Type B pancreatic cell (in vitro differentiated cells): Measurements from ENCODE around the gene HELB. TPM values are rescaled to one million over a fixed set of nuclear protein-coding genes. Genes with fewer than 3 reads are reported as not detected.

Experiments used
- DNase-seq: peaks from one replicate; pipeline ENCODE4 v3.0.0; 2021; ENCODE audit warnings: mixed read lengths; ENCODE audit not compliant: unreplicated experiment; ENCODE audit errors: extremely low spot score
- H3K27ac Mint-ChIP-seq: 2 replicates; pipeline ENCODE4 v1.8.0; 2021; ENCODE audit warnings: mild to moderate bottlenecking, mixed read lengths
- H3K27me3 Mint-ChIP-seq: 2 replicates; pipeline ENCODE4 v1.8.0; 2021; ENCODE audit warnings: mixed read lengths
- H3K36me3 Mint-ChIP-seq: 2 replicates; pipeline ENCODE4 v1.8.0; 2021; ENCODE audit warnings: mixed read lengths
- H3K4me1 Mint-ChIP-seq: one replicate; pipeline ENCODE4 v1.8.0; 2021; ENCODE audit warnings: mixed read lengths; ENCODE audit not compliant: unreplicated experiment
- H3K4me3 Mint-ChIP-seq: 2 replicates; pipeline ENCODE4 v1.8.0; 2021; ENCODE audit warnings: mild to moderate bottlenecking, mixed read lengths
- H3K9me3 Mint-ChIP-seq: 2 replicates; pipeline ENCODE4 v1.8.0; 2021; ENCODE audit warnings: mixed read lengths
- CTCF ChIP-seq: fragments of 200-600 bp; sonication (generic); conservative IDR thresholded peaks from 2 replicates; pipeline ENCODE4 v1.5.0; 2021; ENCODE audit warnings: antibody characterized with exemption, mild to moderate bottlenecking
- total RNA-seq: library from RNA; stranded (reverse); gene quantifications from 2 replicates; pipeline ENCODE4 v1.2.1, GENCODE V29; 2021; ENCODE audit warnings: low replicate concordance

The HELB gene
- total RNA-seq, 1 donor from 2014 or later = 5.5 TPM

DNA sequence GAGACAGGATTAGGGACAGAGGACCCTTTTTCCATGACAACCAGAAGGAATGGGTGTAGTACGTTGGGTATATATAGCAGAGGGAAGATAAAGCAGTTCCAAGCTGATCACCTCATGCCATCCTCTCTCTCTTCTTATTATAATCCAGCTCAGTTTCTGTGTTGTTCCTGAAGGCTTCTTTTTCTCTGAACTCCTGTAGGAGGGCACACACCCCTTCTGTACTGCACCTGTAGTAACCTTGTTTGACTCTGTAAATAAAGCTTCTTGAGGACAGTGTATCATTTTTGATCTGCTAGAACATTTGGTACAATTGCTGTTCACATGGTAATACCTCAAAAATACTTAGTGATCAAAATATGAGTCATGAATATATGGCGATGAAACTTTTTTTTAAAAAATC, 33.5 kb downstream of the HELB start:
- no peak for DNase-seq
- Mint-ChIP-seq H3K27me3 (no peaks in the 10 kb centered on the region), H3K27ac (no peak overlapping the region), H3K36me3 (peaks cover 29% of the 10 kb centered on the region), H3K9me3 (peaks cover 7% of the 10 kb centered on the region), H3K4me3 (no peak overlapping the region), H3K4me1 (no peaks in the 10 kb centered on the region)
- no peak for TF ChIP-seq CTCF

DNA sequence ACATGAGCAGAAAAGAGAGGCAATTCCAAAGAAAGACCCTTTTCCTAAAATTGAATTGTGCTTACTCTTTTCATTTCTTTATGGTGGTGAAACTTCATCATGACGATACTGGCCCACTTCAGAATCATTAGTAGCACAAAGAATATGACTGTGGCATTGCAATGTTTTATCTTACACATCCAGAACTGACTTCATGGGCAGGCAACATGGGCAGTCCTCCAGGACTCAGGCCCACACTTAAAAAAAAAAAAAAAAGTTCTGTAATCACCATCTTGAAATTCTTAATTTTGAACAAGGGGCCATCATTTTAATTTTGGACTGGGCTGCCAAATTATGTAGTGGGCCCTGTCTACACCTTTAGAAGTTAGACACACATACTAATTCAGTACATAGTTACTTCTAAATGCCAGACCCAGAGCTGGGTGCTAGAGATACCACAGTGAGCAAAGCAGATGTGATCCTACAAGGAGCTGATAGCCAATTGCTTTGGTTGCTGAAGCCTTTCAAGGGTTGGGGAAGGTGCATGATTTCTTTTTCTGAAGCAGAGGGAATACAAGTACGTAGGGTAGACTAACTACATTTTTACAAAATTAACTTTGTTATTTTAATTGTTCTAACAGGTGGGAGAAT, 35.2 kb downstream of the HELB start:
- Mint-ChIP-seq H3K9me3 (peaks cover 7% of the 10 kb centered on the region), H3K36me3 (peaks cover 27% of the 10 kb centered on the region), H3K27ac (no peak overlapping the region)

GRCh38 chr12:66340131-66340530, 37.8 kb downstream of the HELB start:
- TF ChIP-seq CTCF = no peak
- H3K27ac Mint-ChIP-seq = no peak overlapping the region
- no peaks in the 10 kb centered on the region for H3K27me3 Mint-ChIP-seq
- no peaks in the 10 kb centered on the region for H3K4me1 Mint-ChIP-seq
- H3K4me3 Mint-ChIP-seq = no peak overlapping the region
- H3K9me3 Mint-ChIP-seq = peaks cover 14% of the 10 kb centered on the region
- peaks cover 39% of the 10 kb centered on the region for H3K36me3 Mint-ChIP-seq
- DNase-seq = no peak

More for the DNA sequence above, 35.2 kb downstream of the HELB start:
- Mint-ChIP-seq H3K27me3 (no peaks in the 10 kb centered on the region), H3K4me1 (no peaks in the 10 kb centered on the region), H3K4me3 (no peak overlapping the region)
- DNase-seq = no peak
- no peak for TF ChIP-seq CTCF

GRCh38 chr12:66341126-66341525, 38.8 kb downstream of the HELB start:
- Mint-ChIP-seq H3K4me1 (no peaks in the 10 kb centered on the region), H3K36me3 (peaks cover 44% of the 10 kb centered on the region), H3K9me3 (peaks cover 14% of the 10 kb centered on the region), H3K27ac (no peak overlapping the region), H3K4me3 (no peak overlapping the region), H3K27me3 (no peaks in the 10 kb centered on the region)
- no peak for DNase-seq
- no peak for TF ChIP-seq CTCF

DNA sequence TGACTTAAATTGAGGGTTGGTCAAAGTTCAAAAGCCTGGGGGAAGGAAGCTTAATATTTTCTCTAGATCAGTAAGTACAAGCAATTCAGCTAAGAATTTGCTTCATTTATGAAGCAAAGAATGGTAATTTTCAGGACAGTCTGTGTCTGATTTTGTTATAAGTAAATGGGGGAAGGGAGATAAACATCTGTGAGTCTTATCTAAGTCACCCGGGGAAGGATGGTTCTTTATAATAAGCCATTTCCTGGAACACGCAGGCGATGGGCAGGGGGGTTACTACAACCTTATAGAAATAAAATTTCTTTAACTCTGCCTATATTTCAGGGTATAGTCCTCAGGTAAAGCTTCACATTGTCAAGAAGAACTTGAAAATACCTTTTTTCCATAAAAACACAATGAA, 42.9 kb downstream of the HELB start:
- DNase-seq = no peak
- no peak overlapping the region for H3K4me3 Mint-ChIP-seq
- peaks cover 8% of the 10 kb centered on the region for H3K9me3 Mint-ChIP-seq
- no peak for TF ChIP-seq CTCF
- no peak overlapping the region for H3K27ac Mint-ChIP-seq
- no peaks in the 10 kb centered on the region for H3K4me1 Mint-ChIP-seq
- H3K36me3 Mint-ChIP-seq = peaks cover 33% of the 10 kb centered on the region
- H3K27me3 Mint-ChIP-seq = no peaks in the 10 kb centered on the region

DNA sequence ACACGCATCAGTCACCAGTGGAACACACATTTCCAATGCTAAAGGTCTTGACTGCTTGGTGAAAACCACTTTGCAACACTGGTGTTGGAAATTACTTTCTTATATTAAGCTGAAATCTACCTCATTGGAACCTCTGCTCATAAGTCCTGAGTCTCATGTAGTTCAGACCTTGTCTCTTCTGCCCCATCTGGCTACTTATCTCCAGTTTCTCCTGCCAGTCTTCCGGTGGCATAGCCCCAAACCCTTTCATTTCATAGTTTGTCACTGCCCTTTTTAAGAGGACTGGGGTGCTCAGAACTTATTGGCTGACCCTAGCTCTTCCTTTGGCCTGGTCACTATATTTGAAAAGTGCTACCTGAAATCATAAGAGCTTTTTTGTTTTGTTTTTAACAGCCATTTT, 43.7 kb downstream of the HELB start:
- Mint-ChIP-seq H3K9me3 (peaks cover 7% of the 10 kb centered on the region), H3K27ac (no peak overlapping the region), H3K4me1 (no peaks in the 10 kb centered on the region), H3K36me3 (peaks cover 31% of the 10 kb centered on the region), H3K4me3 (no peak overlapping the region), H3K27me3 (no peaks in the 10 kb centered on the region)
- no peak for TF ChIP-seq CTCF
- no peak for DNase-seq
